Keratinocyte (primary cell): ENCODE results near the gene ASF1B.

Source experiments
- CTCF ChIP-seq, 3 experiments: IDR thresholded peaks in 1 of 3; conservative IDR thresholded peaks in 1 of 3; optimal IDR thresholded peaks in 1 of 3; 2 replicates in 2 of 3; 3 replicates in 1 of 3; pipeline versions ENCODE3 to v1.5.1; 2011; ENCODE audit warnings: low read length in 3 of 3, mild to moderate bottlenecking in 3 of 3, moderate library complexity in 2 of 3, control low read depth in 1 of 3, inconsistent platforms in 1 of 3; ENCODE audit not compliant: insufficient read depth in 2 of 3; ENCODE audit errors: extremely low read depth in 1 of 3
- EZH2 ChIP-seq: IDR thresholded peaks from one replicate; pipeline ENCODE4 v1.6.1; 2012; ENCODE audit warnings: inconsistent platforms, mild to moderate bottlenecking, low read length, moderate library complexity

DNA sequence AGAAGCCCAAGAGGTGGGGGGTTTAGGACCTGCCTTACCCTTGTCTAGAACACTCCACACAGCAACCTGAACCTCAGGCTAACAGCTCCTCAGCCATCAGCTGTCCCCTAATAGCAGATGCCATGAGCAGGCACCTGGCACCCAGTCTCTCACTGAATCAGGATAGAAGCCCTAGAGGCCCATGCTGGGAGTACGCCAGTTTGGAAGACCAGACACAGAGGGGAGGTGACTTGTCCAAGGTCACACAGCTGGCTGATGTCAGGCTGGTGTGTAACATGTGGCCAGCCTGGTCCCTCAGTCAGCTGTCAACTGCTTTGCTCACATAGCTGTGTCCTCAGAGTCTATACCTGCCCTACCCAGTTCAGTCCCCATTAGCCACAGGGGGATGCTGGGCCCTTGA lies 33.1 kb downstream of the ASF1B start:
- no peak for TF ChIP-seq CTCF (optimal IDR thresholded peaks at IDR 0.05 in 1 of 3, IDR thresholded peaks at IDR 0.05 in 1 of 3, conservative IDR thresholded peaks at IDR 0.05 in 1 of 3; ENCODE audit: extremely low read depth in 1 of 3, insufficient read depth in 2 of 3, low read length in 3 of 3)
- TF ChIP-seq EZH2: no peak
